HG03196 (cell line): Measurements from ENCODE around the gene SLC35F5.
"Not testable (repeated sequence)": the region's sequence is repeated elsewhere in the genome, so short reads cannot be mapped to it uniquely, and the experiment has no call there.

Source experiments
- ATAC-seq: cut with Tn5 transposase; IDR thresholded peaks from one replicate; pipeline ENCODE4 v1.9.1; 2021; ENCODE audit not compliant: unreplicated experiment

The SLC35F5 gene

GRCh38 chr2:113757138-113757657, 756 bp upstream of the SLC35F5 start:
- no peak for ATAC-seq

GRCh38 chr2:113755835-113756354, 547 bp downstream of the SLC35F5 start:
- ATAC-seq, result peak; percentile 44

GRCh38 chr2:113755035-113755834, 1.2 kb downstream of the SLC35F5 start:
- no peak for ATAC-seq

- no peak for ATAC-seq
These were observed 2.3 kb downstream of the SLC35F5 start for GRCh38 chr2:113754160-113754559.

- no peak for ATAC-seq
These were observed 6.1 kb downstream of the SLC35F5 start for GRCh38 chr2:113750385-113750784.

- ATAC-seq, result no peak
These were observed 15.4 kb downstream of the SLC35F5 start for GRCh38 chr2:113741091-113741490.

GRCh38 chr2:113739849-113740248, 16.6 kb downstream of the SLC35F5 start:
- no peak for ATAC-seq

GRCh38 chr2:113734185-113734584, 22.3 kb downstream of the SLC35F5 start:
- ATAC-seq, result peak; percentile 88

GRCh38 chr2:113724010-113724409, 32.4 kb downstream of the SLC35F5 start:
- ATAC-seq, result no peak

- ATAC-seq, result no peak
These were observed 33.0 kb downstream of the SLC35F5 start for GRCh38 chr2:113723411-113723810.

- no peak for ATAC-seq
These were observed 36.3 kb downstream of the SLC35F5 start for GRCh38 chr2:113720167-113720566.

- no peak for ATAC-seq
These were observed 40.2 kb downstream of the SLC35F5 start for GRCh38 chr2:113716291-113716690.

GRCh38 chr2:113712941-113713340, 43.5 kb downstream of the SLC35F5 start:
- ATAC-seq, result no peak

GRCh38 chr2:113711851-113712250, 44.6 kb downstream of the SLC35F5 start:
- ATAC-seq, result no peak

- ATAC-seq, result no peak
These were observed 47.4 kb downstream of the SLC35F5 start for GRCh38 chr2:113709022-113709421.

- no peak for ATAC-seq
These were observed 49.3 kb downstream of the SLC35F5 start for GRCh38 chr2:113707106-113707505.

- no peak for ATAC-seq
These were observed 50.4 kb downstream of the SLC35F5 start for GRCh38 chr2:113705982-113706523.

GRCh38 chr2:113704300-113704993, 52.0 kb downstream of the SLC35F5 start:
- not testable (repeated sequence) for ATAC-seq

GRCh38 chr2:113703386-113704299, 52.8 kb downstream of the SLC35F5 start:
- no peak for ATAC-seq

- peak; percentile 90 for ATAC-seq
These were observed 56.1 kb downstream of the SLC35F5 start for GRCh38 chr2:113700186-113700841.
